ENCODE data around the gene CLASP1.

CLASP1 gene

GRCh38 chr2:121577381-121577780, 71.9 kb downstream of the CLASP1 start:
- no peak for DNase-seq (ENCODE audit: low read depth)
- no peak for TF ChIP-seq CTCF (IDR thresholded peaks at IDR 0.05; ENCODE audit: insufficient read depth, low read depth, low read length, missing control alignments)

GRCh38 chr2:121576263-121576662, 73.0 kb downstream of the CLASP1 start:
- TF ChIP-seq CTCF (IDR thresholded peaks at IDR 0.05; ENCODE audit: insufficient read depth, low read depth, low read length, missing control alignments) = no peak
- H3K4me3 ChIP-seq (ENCODE audit: low read length) = no peak overlapping the region
- no peak for DNase-seq (ENCODE audit: low read depth)

More at GRCh38 chr2:121577381-121577780, 71.9 kb downstream of the CLASP1 start:
- H3K4me3 ChIP-seq (ENCODE audit: low read length) = no peak overlapping the region

GRCh38 chr2:121575800-121576199, 73.5 kb downstream of the CLASP1 start:
- no peak overlapping the region for H3K4me3 ChIP-seq (ENCODE audit: low read length)
- no peak for DNase-seq (ENCODE audit: low read depth)
- TF ChIP-seq CTCF (IDR thresholded peaks at IDR 0.05; ENCODE audit: insufficient read depth, low read depth, low read length, missing control alignments) = no peak

- H3K4me3 ChIP-seq (ENCODE audit: low read length) = no peak overlapping the region
- DNase-seq (ENCODE audit: low read depth) = no peak
- no peak for TF ChIP-seq CTCF (IDR thresholded peaks at IDR 0.05; ENCODE audit: insufficient read depth, low read depth, low read length, missing control alignments)
These were observed 78.6 kb downstream of the CLASP1 start for GRCh38 chr2:121570667-121571055.

- TF ChIP-seq CTCF (IDR thresholded peaks at IDR 0.05; ENCODE audit: insufficient read depth, low read depth, low read length, missing control alignments) = no peak
- no peak overlapping the region for H3K4me3 ChIP-seq (ENCODE audit: low read length)
- no peak for DNase-seq (ENCODE audit: low read depth)
These were observed 79.1 kb downstream of the CLASP1 start for GRCh38 chr2:121570036-121570666.

- no peak for TF ChIP-seq CTCF (IDR thresholded peaks at IDR 0.05; ENCODE audit: insufficient read depth, low read depth, low read length, missing control alignments)
- DNase-seq (ENCODE audit: low read depth) = no peak
- H3K4me3 ChIP-seq (ENCODE audit: low read length) = no peak overlapping the region
These were observed 81.3 kb downstream of the CLASP1 start for GRCh38 chr2:121567957-121568409.

GRCh38 chr2:121567452-121567851, 81.8 kb downstream of the CLASP1 start:
- no peak for DNase-seq (ENCODE audit: low read depth)
- TF ChIP-seq CTCF (IDR thresholded peaks at IDR 0.05; ENCODE audit: insufficient read depth, low read depth, low read length, missing control alignments) = no peak
- no peak overlapping the region for H3K4me3 ChIP-seq (ENCODE audit: low read length)
